ENCODE results near the gene FAM9B. TPM values are rescaled to one million over a fixed set of nuclear protein-coding genes. Genes with fewer than 3 reads are reported as not detected.

FAM9B gene
- polyA plus RNA-seq (2013, experiment 1 of 2) = not detected
- polyA plus RNA-seq (2013, experiment 2 of 2) = not detected

GRCh38 chrX:9033989-9034388 lies at the start of gene FAM9B:
Gene FAM9B (minus strand): TSS chrX:9034127. CDS start chrX:9032986, 1,141 bp downstream.
- Histone ChIP-seq H3K36me3 (ENCODE audit: control insufficient read depth, insufficient read depth, low read length) (no peaks in the 10 kb centered on the region), H3K4me1 (ENCODE audit: control insufficient read depth, insufficient read depth, low read length, poor library complexity, severe bottlenecking) (no peaks in the 10 kb centered on the region), H3K27ac (ENCODE audit: low read depth, low read length, severe bottlenecking) (no peak within 1 kb of the TSS), H3K9me3 (ENCODE audit: control insufficient read depth, low read length) (no peaks in the 10 kb centered on the region), H3K4me3 (ENCODE audit: extremely low read depth, insufficient read depth, low read length, poor library complexity, severe bottlenecking) (no peak within 1 kb of the TSS)
- WGBS, 2 experiments (ENCODE audit: insufficient coverage in 2 of 2) = 80 to 100% methylated on average over 1 of the region's 11 CpGs

- no peak overlapping the region for H3K4me3 ChIP-seq (ENCODE audit: extremely low read depth, insufficient read depth, low read length, poor library complexity, severe bottlenecking)
- no peak overlapping the region for H3K27ac ChIP-seq (ENCODE audit: low read depth, low read length, severe bottlenecking)
- H3K36me3 ChIP-seq (ENCODE audit: control insufficient read depth, insufficient read depth, low read length) = no peaks in the 10 kb centered on the region
- no peaks in the 10 kb centered on the region for H3K9me3 ChIP-seq (ENCODE audit: control insufficient read depth, low read length)
- 83 to 100% methylated on average over 1 of the region's 2 CpGs for WGBS, 2 experiments (ENCODE audit: insufficient coverage in 2 of 2)
- H3K4me1 ChIP-seq (ENCODE audit: control insufficient read depth, insufficient read depth, low read length, poor library complexity, severe bottlenecking) = no peaks in the 10 kb centered on the region
Measured at GRCh38 chrX:9081271-9081670, 47.3 kb upstream of the FAM9B start.

GRCh38 chrX:9074326-9074725 lies 40.4 kb upstream of the FAM9B start:
- H3K36me3 ChIP-seq (ENCODE audit: control insufficient read depth, insufficient read depth, low read length) = no peaks in the 10 kb centered on the region
- no peak overlapping the region for H3K27ac ChIP-seq (ENCODE audit: low read depth, low read length, severe bottlenecking)
- H3K4me3 ChIP-seq (ENCODE audit: extremely low read depth, insufficient read depth, low read length, poor library complexity, severe bottlenecking) = no peak overlapping the region
- no peaks in the 10 kb centered on the region for H3K4me1 ChIP-seq (ENCODE audit: control insufficient read depth, insufficient read depth, low read length, poor library complexity, severe bottlenecking)
- 100% methylated on average over 1 of the region's 5 CpGs; no CpG with 5 or more reads in 1 of the 2 experiments for WGBS, 2 experiments (ENCODE audit: insufficient coverage in 2 of 2)
- H3K9me3 ChIP-seq (ENCODE audit: control insufficient read depth, low read length) = no peaks in the 10 kb centered on the region

- no peak overlapping the region for H3K4me3 ChIP-seq (ENCODE audit: extremely low read depth, insufficient read depth, low read length, poor library complexity, severe bottlenecking)
- WGBS, 2 experiments (ENCODE audit: insufficient coverage in 2 of 2) = 100% methylated on average over 1 of the region's 5 CpGs; no CpG with 5 or more reads in 1 of the 2 experiments
- no peaks in the 10 kb centered on the region for H3K4me1 ChIP-seq (ENCODE audit: control insufficient read depth, insufficient read depth, low read length, poor library complexity, severe bottlenecking)
- H3K27ac ChIP-seq (ENCODE audit: low read depth, low read length, severe bottlenecking) = no peak overlapping the region
- no peaks in the 10 kb centered on the region for H3K9me3 ChIP-seq (ENCODE audit: control insufficient read depth, low read length)
- H3K36me3 ChIP-seq (ENCODE audit: control insufficient read depth, insufficient read depth, low read length) = no peaks in the 10 kb centered on the region
Measured at GRCh38 chrX:9072281-9072680, 38.4 kb upstream of the FAM9B start.

- Histone ChIP-seq H3K36me3 (ENCODE audit: control insufficient read depth, insufficient read depth, low read length) (no peaks in the 10 kb centered on the region), H3K9me3 (ENCODE audit: control insufficient read depth, low read length) (no peaks in the 10 kb centered on the region), H3K27ac (ENCODE audit: low read depth, low read length, severe bottlenecking) (no peak overlapping the region), H3K4me1 (ENCODE audit: control insufficient read depth, insufficient read depth, low read length, poor library complexity, severe bottlenecking) (no peaks in the 10 kb centered on the region), H3K4me3 (ENCODE audit: extremely low read depth, insufficient read depth, low read length, poor library complexity, severe bottlenecking) (no peak overlapping the region)
- 67 to 87% methylated on average over 1 to 2 of the region's 4 CpGs for WGBS, 2 experiments (ENCODE audit: insufficient coverage in 2 of 2)
Measured at GRCh38 chrX:9071031-9071650, 37.2 kb upstream of the FAM9B start.

- no peaks in the 10 kb centered on the region for H3K9me3 ChIP-seq (ENCODE audit: control insufficient read depth, low read length)
- no peaks in the 10 kb centered on the region for H3K4me1 ChIP-seq (ENCODE audit: control insufficient read depth, insufficient read depth, low read length, poor library complexity, severe bottlenecking)
- H3K36me3 ChIP-seq (ENCODE audit: control insufficient read depth, insufficient read depth, low read length) = no peaks in the 10 kb centered on the region
- no peak overlapping the region for H3K27ac ChIP-seq (ENCODE audit: low read depth, low read length, severe bottlenecking)
- no peak overlapping the region for H3K4me3 ChIP-seq (ENCODE audit: extremely low read depth, insufficient read depth, low read length, poor library complexity, severe bottlenecking)
- WGBS, 2 experiments (ENCODE audit: insufficient coverage in 2 of 2) = 100% methylated on average over 1 of the region's 5 CpGs; no CpG with 5 or more reads in 1 of the 2 experiments
Measured at GRCh38 chrX:9069573-9069972, 35.6 kb upstream of the FAM9B start.

GRCh38 chrX:9064694-9065093 lies 30.8 kb upstream of the FAM9B start:
- Histone ChIP-seq H3K27ac (ENCODE audit: low read depth, low read length, severe bottlenecking) (no peak overlapping the region), H3K4me1 (ENCODE audit: control insufficient read depth, insufficient read depth, low read length, poor library complexity, severe bottlenecking) (no peaks in the 10 kb centered on the region), H3K36me3 (ENCODE audit: control insufficient read depth, insufficient read depth, low read length) (no peaks in the 10 kb centered on the region), H3K9me3 (ENCODE audit: control insufficient read depth, low read length) (no peaks in the 10 kb centered on the region), H3K4me3 (ENCODE audit: extremely low read depth, insufficient read depth, low read length, poor library complexity, severe bottlenecking) (no peak overlapping the region)

GRCh38 chrX:9062641-9063040 lies 28.7 kb upstream of the FAM9B start:
- Histone ChIP-seq H3K9me3 (ENCODE audit: control insufficient read depth, low read length) (no peaks in the 10 kb centered on the region), H3K36me3 (ENCODE audit: control insufficient read depth, insufficient read depth, low read length) (no peaks in the 10 kb centered on the region), H3K27ac (ENCODE audit: low read depth, low read length, severe bottlenecking) (no peak overlapping the region), H3K4me3 (ENCODE audit: extremely low read depth, insufficient read depth, low read length, poor library complexity, severe bottlenecking) (no peak overlapping the region), H3K4me1 (ENCODE audit: control insufficient read depth, insufficient read depth, low read length, poor library complexity, severe bottlenecking) (no peaks in the 10 kb centered on the region)
- 80% methylated on average over 1 of the region's 3 CpGs; no CpG with 5 or more reads in 1 of the 2 experiments for WGBS, 2 experiments (ENCODE audit: insufficient coverage in 2 of 2)

- WGBS, 2 experiments (ENCODE audit: insufficient coverage in 2 of 2) = 100% methylated on average over 2 of the region's 2 CpGs; no CpG with 5 or more reads in 1 of the 2 experiments
- no peaks in the 10 kb centered on the region for H3K36me3 ChIP-seq (ENCODE audit: control insufficient read depth, insufficient read depth, low read length)
- H3K4me3 ChIP-seq (ENCODE audit: extremely low read depth, insufficient read depth, low read length, poor library complexity, severe bottlenecking) = no peak overlapping the region
- H3K4me1 ChIP-seq (ENCODE audit: control insufficient read depth, insufficient read depth, low read length, poor library complexity, severe bottlenecking) = no peaks in the 10 kb centered on the region
- H3K9me3 ChIP-seq (ENCODE audit: control insufficient read depth, low read length) = no peaks in the 10 kb centered on the region
- H3K27ac ChIP-seq (ENCODE audit: low read depth, low read length, severe bottlenecking) = no peak overlapping the region
Measured at GRCh38 chrX:9055354-9055753, 21.4 kb upstream of the FAM9B start.

GRCh38 chrX:9052081-9052480 lies 18.2 kb upstream of the FAM9B start:
- H3K36me3 ChIP-seq (ENCODE audit: control insufficient read depth, insufficient read depth, low read length) = no peaks in the 10 kb centered on the region
- no peaks in the 10 kb centered on the region for H3K4me1 ChIP-seq (ENCODE audit: control insufficient read depth, insufficient read depth, low read length, poor library complexity, severe bottlenecking)
- H3K27ac ChIP-seq (ENCODE audit: low read depth, low read length, severe bottlenecking) = no peak overlapping the region
- WGBS, 2 experiments (ENCODE audit: insufficient coverage in 2 of 2) = no CpG with 5 or more reads among the region's 3 CpGs
- no peaks in the 10 kb centered on the region for H3K9me3 ChIP-seq (ENCODE audit: control insufficient read depth, low read length)
- no peak overlapping the region for H3K4me3 ChIP-seq (ENCODE audit: extremely low read depth, insufficient read depth, low read length, poor library complexity, severe bottlenecking)

- H3K27ac ChIP-seq (ENCODE audit: low read depth, low read length, severe bottlenecking) = no peak overlapping the region
- WGBS, 2 experiments (ENCODE audit: insufficient coverage in 2 of 2) = no CpG with 5 or more reads among the region's 3 CpGs
- H3K4me1 ChIP-seq (ENCODE audit: control insufficient read depth, insufficient read depth, low read length, poor library complexity, severe bottlenecking) = no peaks in the 10 kb centered on the region
- H3K36me3 ChIP-seq (ENCODE audit: control insufficient read depth, insufficient read depth, low read length) = no peaks in the 10 kb centered on the region
- no peaks in the 10 kb centered on the region for H3K9me3 ChIP-seq (ENCODE audit: control insufficient read depth, low read length)
- H3K4me3 ChIP-seq (ENCODE audit: extremely low read depth, insufficient read depth, low read length, poor library complexity, severe bottlenecking) = no peak overlapping the region
Measured at GRCh38 chrX:9050331-9050730, 16.4 kb upstream of the FAM9B start.

Data from mesodermal cell (in vitro differentiated cells).